GM12801 (cell line): ENCODE data around the gene RPL5.

Source experiments
- TF ChIP-seq, protein P1 (sequence below): IDR thresholded peaks from one replicate; pipeline ENCODE4 v1.5.1; 2011; ENCODE audit warnings: control low read depth; ENCODE audit not compliant: insufficient read length; ENCODE audit errors: extremely low read depth

The RPL5 gene

DNA sequence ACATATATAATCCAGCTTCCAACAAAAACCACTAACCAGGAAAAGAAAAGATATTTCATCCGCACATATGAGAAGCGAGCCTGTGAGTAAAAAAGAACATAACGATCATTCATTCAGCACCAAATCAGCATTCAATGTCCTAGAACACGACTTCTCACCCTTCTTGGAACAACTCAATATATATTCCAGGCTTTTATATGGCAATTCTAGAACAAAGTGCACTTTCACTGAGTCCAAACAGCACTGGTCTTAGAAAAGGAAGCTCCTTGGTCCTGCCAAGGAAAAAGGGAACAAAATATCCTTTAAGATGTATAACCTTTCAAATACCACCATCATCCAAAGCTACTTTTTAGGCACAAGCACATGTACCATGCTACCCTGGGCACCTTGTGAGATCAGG, 44.5 kb downstream of the RPL5 start:
- TF ChIP-seq, protein P1, sequence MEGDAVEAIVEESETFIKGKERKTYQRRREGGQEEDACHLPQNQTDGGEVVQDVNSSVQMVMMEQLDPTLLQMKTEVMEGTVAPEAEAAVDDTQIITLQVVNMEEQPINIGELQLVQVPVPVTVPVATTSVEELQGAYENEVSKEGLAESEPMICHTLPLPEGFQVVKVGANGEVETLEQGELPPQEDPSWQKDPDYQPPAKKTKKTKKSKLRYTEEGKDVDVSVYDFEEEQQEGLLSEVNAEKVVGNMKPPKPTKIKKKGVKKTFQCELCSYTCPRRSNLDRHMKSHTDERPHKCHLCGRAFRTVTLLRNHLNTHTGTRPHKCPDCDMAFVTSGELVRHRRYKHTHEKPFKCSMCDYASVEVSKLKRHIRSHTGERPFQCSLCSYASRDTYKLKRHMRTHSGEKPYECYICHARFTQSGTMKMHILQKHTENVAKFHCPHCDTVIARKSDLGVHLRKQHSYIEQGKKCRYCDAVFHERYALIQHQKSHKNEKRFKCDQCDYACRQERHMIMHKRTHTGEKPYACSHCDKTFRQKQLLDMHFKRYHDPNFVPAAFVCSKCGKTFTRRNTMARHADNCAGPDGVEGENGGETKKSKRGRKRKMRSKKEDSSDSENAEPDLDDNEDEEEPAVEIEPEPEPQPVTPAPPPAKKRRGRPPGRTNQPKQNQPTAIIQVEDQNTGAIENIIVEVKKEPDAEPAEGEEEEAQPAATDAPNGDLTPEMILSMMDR = no peak

DNA sequence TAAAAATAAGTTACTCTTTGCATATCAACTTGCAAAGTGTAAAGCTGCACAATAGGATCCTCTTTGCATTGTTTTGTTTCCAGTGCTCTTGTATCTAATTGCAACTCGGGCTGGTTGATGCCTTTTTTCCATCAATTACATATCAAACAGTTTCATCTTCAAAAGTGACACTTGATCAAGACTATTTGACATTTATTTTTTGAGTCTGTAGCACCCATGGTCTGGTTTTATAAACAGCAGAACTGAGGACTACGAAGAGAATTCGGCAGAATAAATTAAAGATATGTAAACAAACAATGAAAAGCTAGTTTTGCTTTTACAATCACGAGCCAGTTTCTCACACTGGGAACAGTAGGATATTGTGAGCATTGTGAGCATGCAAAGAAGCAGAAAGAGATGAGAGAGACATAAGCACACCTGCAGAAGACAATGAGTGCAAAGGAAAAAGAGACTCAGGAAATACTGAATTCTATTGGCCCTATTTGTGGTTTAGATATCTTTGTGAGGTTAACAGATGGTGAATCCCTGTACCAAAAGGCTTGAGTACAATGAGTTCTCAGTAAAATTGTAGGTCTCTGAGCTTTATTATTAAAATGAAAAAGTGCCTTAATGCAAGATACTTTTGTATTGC, 45.4 kb downstream of the RPL5 start:
- TF ChIP-seq, protein P1 = no peak

DNA sequence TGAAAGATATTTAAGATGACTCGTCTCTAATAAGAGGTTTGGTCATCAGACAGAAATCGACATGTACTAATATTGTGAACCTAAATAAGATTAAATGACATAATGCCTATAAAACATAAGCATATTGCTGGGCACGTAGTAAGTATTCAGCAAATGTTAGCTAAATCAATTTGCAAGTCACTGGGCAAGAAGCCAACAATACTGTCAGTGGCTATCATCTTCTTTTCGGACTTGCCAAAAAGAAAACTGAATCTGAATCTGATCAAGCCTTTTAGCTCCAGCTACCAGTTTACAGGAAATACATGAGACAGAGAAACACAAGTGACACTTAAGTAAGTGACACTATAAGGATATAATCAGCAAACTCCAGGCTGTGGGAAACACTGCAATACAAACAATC, 46.0 kb downstream of the RPL5 start:
- TF ChIP-seq, protein P1 = no peak

DNA sequence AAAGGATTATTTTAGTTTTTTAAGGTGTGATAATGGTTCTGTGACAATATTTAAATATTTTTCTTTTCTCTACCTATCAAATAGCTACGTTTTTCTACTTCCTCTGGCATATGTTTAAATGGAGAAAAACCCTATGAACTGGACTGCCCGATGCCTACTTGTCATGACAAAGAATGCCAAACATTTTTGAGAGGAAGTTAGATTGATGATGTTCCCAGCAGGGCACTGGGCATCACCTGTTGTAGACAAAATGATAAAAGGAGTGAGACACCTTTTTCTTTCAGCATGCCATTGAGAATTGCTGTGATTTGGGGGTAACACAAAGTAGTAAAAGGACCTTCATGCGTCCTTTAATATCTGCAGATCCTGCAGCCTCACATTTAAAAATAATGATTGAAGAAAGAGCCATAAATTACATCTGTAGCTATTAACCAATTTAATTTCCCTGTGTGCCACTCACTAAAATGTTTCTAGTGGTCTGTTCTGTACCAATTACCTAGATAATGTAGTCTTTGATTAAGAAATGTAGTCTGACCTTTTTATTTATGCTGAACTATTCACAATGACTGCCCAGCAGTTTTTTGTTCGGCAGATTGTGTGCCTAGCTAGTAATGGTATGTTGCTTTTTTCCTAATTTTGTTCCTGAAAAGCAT, 47.6 kb downstream of the RPL5 start:
- TF ChIP-seq, protein P1 = no peak

DNA sequence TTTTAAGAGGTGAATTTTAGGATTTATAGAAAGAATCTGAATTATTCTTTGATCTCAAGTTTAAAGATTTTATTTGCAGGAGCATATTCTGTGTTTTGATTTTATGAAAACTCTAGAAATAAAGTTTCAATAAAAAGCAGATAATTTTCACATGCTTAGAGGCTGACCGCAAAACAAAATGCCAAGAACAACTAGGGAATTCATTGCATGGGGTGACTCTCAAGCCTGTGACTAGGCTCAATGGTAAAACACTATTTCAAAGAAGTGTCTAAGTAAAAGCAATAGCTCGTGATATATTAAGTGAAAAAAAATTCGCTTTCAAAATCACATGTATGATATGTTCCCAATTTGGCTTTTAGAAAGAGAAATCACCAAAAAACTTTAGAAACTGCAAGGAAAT, 49.6 kb downstream of the RPL5 start:
- TF ChIP-seq, protein P1 = no peak

DNA sequence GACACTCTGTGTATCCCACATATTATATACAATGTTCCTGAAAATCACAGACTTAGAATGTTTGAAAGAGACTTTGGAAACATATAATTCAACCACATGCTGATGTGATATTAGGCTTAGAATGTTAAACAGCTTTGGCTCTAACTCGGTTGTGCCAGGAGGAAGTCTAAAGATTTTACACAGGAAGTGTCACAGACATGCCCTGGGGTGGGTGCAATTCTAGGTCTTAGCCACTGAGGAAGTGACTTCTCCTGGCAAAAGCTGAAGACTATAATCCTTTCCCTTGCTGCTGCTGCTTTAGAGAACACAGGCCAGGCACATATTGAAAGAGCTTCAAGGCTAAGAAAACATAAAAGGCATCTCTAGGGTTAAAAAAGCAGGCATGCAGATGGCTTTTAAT, 51.0 kb downstream of the RPL5 start:
- TF ChIP-seq, protein P1 = no peak

DNA sequence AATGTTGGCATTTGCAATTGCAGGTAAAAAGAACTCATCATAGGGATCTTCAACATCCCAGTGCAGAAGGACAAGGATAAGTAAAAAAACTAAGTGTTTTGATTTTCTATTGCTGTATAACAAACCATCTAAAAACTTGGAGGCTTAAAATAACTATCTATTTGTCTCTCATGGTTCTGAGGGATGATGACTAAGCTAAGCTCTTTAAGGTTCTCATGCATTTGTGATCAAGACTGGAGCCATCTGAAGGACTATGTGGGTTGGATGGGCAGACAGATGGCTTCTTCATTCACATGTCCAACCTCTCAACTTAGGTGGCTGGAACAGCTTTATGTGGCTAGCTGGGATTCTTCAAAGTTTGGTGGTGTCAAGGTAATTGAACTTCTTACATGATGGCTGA, 51.5 kb downstream of the RPL5 start:
- TF ChIP-seq, protein P1 = no peak
